ENCODE measurements around the gene RAPGEF2.

RAPGEF2 gene

GRCh38 chr4:159292137-159292896 lies 189.4 kb downstream of the RAPGEF2 start:
- no peaks in the 10 kb centered on the region for H3K36me3 ChIP-seq
- no peaks in the 10 kb centered on the region for H3K9me3 ChIP-seq (ENCODE audit: severe bottlenecking)
- no peaks in the 10 kb centered on the region for H3K27me3 ChIP-seq (ENCODE audit: insufficient read depth, low read depth, severe bottlenecking)
- TF ChIP-seq CTCF (IDR thresholded peaks at IDR 0.05; ENCODE audit: low read depth, low read length): no peak
- no peak overlapping the region for H3K4me3 ChIP-seq (ENCODE audit: low read depth, low read length)
- H3K27ac ChIP-seq: no peak overlapping the region
- no peak for DNase-seq

GRCh38 chr4:159293811-159294515 lies 191.1 kb downstream of the RAPGEF2 start:
- DNase-seq: no peak
- Histone ChIP-seq H3K9me3 (ENCODE audit: severe bottlenecking) (no peaks in the 10 kb centered on the region), H3K4me3 (ENCODE audit: low read depth, low read length) (no peak overlapping the region), H3K27me3 (ENCODE audit: insufficient read depth, low read depth, severe bottlenecking) (no peaks in the 10 kb centered on the region), H3K27ac (no peak overlapping the region), H3K36me3 (no peaks in the 10 kb centered on the region)
- no peak for TF ChIP-seq CTCF (IDR thresholded peaks at IDR 0.05; ENCODE audit: low read depth, low read length)

- Histone ChIP-seq H3K27me3 (ENCODE audit: insufficient read depth, low read depth, severe bottlenecking) (no peaks in the 10 kb centered on the region), H3K4me3 (ENCODE audit: low read depth, low read length) (no peak overlapping the region), H3K36me3 (no peaks in the 10 kb centered on the region), H3K27ac (no peak overlapping the region), H3K9me3 (ENCODE audit: severe bottlenecking) (no peaks in the 10 kb centered on the region)
- DNase-seq: no peak
- no peak for TF ChIP-seq CTCF (IDR thresholded peaks at IDR 0.05; ENCODE audit: low read depth, low read length)
Measured at GRCh38 chr4:159296061-159296460, 193.2 kb downstream of the RAPGEF2 start.

- DNase-seq: no peak
- Histone ChIP-seq H3K36me3 (no peaks in the 10 kb centered on the region), H3K4me3 (ENCODE audit: low read depth, low read length) (no peak overlapping the region), H3K27me3 (ENCODE audit: insufficient read depth, low read depth, severe bottlenecking) (no peaks in the 10 kb centered on the region), H3K27ac (no peak overlapping the region), H3K9me3 (ENCODE audit: severe bottlenecking) (no peaks in the 10 kb centered on the region)
- TF ChIP-seq CTCF (IDR thresholded peaks at IDR 0.05; ENCODE audit: low read depth, low read length): no peak
Measured at GRCh38 chr4:159297091-159297490, 194.2 kb downstream of the RAPGEF2 start.

GRCh38 chr4:159298502-159298901 lies 195.6 kb downstream of the RAPGEF2 start:
- H3K27ac ChIP-seq: no peak overlapping the region
- H3K36me3 ChIP-seq: no peaks in the 10 kb centered on the region
- TF ChIP-seq CTCF (IDR thresholded peaks at IDR 0.05; ENCODE audit: low read depth, low read length): no peak
- no peak overlapping the region for H3K4me3 ChIP-seq (ENCODE audit: low read depth, low read length)
- no peak for DNase-seq
- no peaks in the 10 kb centered on the region for H3K27me3 ChIP-seq (ENCODE audit: insufficient read depth, low read depth, severe bottlenecking)
- H3K9me3 ChIP-seq (ENCODE audit: severe bottlenecking): no peaks in the 10 kb centered on the region

Data from WERI-Rb-1 (cell line).